Fibroblast of the aortic adventitia (primary cell): ENCODE results near the gene MAP3K6. TPM values are rescaled to one million over a fixed set of nuclear protein-coding genes. Genes with fewer than 3 reads are reported as not detected.
A peak's percentile ranks its signal among the peaks of the same experiment; 100 is the strongest.
"Not testable (repeated sequence)": the region's sequence is repeated elsewhere in the genome, so short reads cannot be mapped to it uniquely, and the experiment has no call there.

Source experiments
- DNase-seq: peaks from one replicate; pipeline ENCODE4 v3.0.0-alpha.2; 2010; ENCODE audit warnings: low read depth
- H3K4me3 ChIP-seq: 2 replicates; pipeline ENCODE4 v1.5.1; 2011; ENCODE audit warnings: low read depth, mild to moderate bottlenecking, control low read depth, low read length, moderate library complexity
- CTCF ChIP-seq: IDR thresholded peaks from 2 replicates; pipeline ENCODE4 v1.5.1; 2011; ENCODE audit warnings: mild to moderate bottlenecking, low read length, control low read depth, inconsistent platforms; ENCODE audit not compliant: insufficient read depth
- total RNA-seq: library from RNA; depleted of rRNA; stranded (reverse); fragments of >200 nt; gene quantifications from 2 replicates; pipeline ENCODE4 v1.2.3, GENCODE V29; 2012; ENCODE audit warnings: low replicate concordance

Gene MAP3K6
- total RNA-seq, 1 donor = 18.2 TPM

GRCh38 chr1:27391511-27392095 is 24.8 kb upstream of the MAP3K6 start:
- peak; percentile 64 for DNase-seq
- TF ChIP-seq CTCF = no peak
- H3K4me3 ChIP-seq = peak overlapping the region; percentile 71

DNA sequence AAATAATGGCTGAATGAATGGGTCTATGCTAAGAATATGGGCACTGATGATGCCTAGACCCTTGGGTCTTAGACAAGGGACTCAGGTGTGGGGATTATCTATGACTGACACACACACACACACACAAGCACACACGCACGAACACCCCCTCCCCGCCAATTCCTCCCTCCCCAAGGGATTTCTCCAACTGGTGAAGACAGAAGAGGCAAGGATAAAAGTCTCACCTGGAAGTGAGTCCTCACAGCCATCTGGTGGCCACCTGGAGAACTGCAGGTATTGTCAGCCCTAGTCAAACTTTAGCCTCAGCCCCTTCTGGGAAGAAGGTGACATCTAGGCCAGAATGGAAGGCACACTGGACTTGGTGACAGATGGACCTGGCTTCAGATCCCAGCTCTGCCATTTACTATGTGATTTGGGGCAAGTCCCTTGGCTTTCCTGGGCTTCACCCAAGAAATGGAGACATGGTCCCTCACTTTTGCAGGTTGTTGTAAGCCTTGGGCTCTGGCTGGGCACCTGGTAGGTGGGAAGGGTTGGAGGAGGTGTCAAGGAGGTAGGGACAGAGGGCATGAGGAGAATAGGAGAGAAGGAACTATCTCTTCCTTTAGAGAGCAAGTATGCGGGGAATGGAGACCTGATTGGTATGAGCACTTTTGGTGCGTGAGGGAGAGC is 21.7 kb upstream of the MAP3K6 start:
- peak; percentile 50 for DNase-seq
- no peak overlapping the region for H3K4me3 ChIP-seq
- peak; percentile 93 for TF ChIP-seq CTCF

DNA sequence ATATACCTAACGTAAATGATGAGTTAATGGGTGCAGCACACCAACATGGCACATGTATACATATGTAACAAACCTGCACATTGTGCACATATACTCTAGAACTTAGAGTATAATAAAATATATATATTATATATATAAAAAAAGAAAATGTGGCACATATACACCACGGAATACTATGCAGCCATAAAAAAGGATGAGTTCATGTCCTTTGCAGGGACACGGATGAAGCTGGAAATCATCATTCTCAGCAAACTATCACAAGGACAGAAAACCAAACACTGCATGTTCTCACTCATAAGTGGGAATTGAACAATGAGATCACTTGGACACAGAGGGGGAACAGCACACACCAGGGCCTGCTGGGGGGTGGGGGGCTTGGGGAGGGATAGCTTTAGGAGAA is 18.0 kb upstream of the MAP3K6 start:
- H3K4me3 ChIP-seq, DNase-seq: not testable (repeated sequence)

GRCh38 chr1:27383661-27384060 is 16.9 kb upstream of the MAP3K6 start:
- no peak for DNase-seq
- TF ChIP-seq CTCF = no peak

DNA sequence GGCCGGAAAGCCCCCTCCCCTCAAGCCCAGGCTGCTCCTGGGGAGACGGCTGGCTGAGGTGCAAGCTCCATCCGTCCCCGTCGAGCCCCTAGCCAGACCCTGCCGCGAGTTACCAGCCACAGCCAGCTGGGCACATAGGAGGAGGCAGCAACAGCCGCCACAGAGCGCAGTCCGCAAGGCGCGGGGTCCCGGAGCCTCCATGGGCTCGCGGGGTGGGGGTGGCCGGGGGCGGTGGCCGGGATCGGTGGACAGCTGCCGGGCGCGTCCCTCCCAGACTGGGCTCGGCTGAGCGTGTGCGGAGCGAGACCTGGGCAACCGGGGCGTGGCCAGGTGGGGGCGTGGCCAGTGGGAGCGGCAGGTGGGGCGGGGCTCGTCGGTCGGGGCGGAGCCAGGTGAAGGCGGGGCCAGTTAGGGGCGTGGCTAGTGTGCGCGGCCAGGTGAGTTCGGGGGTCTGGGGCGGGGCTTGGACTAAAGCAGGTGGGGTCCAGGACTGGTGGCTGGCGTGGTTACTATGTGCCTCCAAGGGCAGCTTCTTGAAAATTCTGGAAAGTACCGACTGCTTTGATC is 16.4 kb upstream of the MAP3K6 start, which contains the start of gene CD164L2:
TSS of gene CD164L2 (minus strand) at position 295 of the 567 bp plus-strand sequence. CDS start at position 201, 94 bp downstream.
- H3K4me3 ChIP-seq = no peak within 1 kb of the TSS
- no peak for DNase-seq
- no peak for TF ChIP-seq CTCF

More at GRCh38 chr1:27383661-27384060, 16.9 kb upstream of the MAP3K6 start:
- H3K4me3 ChIP-seq = no peak overlapping the region

- no peak for DNase-seq
- no peak for TF ChIP-seq CTCF
- H3K4me3 ChIP-seq = no peak overlapping the region
Observed at GRCh38 chr1:27381969-27382762, 15.4 kb upstream of the MAP3K6 start.
